Measurements from ENCODE around the gene LHX1.

LHX1 gene

DNA sequence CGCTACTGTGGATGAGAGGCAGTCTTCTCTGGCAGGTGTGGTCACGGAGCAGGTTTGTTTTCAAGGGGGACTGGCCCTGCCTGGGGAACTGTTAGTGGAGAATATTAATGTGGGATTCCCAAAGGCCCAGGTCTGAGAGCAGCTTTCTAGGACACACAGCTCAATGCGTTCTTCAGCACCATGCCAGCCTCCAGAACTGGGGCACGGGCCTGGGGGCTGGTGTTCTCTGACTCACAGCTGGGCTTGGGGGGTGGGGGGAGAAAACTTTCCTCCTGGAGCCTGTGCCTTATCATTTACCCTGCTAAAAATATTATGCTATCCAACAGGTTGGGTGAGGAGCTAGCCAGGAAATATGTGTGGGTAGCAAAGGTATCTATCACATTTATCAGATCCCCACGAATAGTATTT, 13.5 kb upstream of the LHX1 start:
- no peak for DNase-seq

DNA sequence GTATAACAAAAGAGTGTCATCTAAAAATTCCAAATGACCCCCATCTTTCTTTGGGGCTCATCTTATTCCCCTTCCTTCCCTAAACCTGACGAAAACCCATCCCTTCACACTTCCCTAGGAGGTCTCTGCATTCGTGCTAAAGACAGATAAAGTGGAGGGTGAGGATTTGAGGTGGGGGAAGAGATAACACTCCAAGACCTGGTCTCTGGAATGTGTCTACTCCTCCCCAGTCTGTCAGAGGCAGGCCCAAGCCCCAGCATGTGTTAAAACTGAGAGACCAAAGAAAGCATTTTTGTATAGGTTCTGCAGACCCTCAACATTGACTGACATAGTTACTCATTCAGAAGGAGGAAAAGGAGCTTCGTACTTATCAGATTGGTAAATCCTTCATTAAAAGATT, 11.0 kb upstream of the LHX1 start:
- no peak for DNase-seq

DNA sequence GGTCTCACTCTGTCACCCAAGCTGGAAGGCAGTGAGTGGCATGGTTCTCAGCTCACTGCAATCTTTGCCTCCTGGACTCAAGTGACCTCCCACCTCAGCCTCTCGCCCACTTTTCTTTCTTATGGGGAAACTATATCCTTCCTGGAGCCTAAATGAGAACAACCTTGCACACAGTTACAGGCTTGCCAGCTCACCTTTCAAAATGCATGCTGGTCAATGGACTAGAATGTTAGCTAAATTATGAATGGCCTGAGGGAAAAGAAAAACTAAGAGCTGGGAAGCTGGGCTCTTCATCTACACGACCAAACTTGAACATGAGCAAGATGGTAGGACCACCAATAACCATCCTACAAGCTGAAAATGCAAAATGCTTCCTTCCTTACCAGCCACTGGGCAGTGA, 10.6 kb upstream of the LHX1 start:
- DNase-seq: no peak

DNA sequence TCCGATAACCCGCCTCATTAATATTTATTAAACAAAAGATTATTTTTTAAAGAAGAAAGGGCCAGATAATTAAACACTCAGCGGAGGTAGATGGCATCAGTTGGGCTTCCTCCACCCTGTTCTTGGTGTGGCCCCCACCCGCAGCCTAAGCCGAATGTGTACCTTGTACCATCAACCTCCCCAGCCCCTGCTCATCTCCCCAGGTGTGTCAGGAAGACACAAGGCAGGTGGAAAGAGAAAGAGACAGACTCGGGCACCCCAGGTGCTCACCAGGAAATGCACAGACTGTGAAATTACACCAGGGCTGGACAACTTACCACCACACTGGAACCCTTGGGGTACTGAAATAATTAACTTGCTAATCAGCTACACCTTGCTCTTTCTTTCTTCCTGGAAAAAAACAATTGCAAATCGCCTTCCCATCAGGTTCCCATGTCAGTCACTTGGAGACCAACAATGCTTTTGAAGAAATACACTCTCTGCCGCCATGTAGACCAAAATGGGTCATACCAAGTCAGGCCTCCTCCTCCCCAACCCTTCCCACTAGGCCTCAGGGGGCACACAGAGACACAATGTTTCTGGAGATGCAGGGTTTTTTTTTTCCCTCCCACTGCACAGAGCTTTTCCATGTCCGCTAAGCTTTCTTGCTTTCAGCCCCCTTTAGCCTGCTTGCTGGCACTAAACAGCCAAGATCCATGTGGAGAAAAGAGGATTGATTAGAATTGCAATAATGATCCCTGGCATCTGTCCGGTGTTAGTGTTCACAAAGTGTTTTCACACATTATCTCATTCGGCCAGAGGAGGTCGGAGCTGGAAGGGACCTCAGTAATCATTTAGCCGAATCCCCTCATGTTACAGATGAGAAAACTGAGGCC, 8.6 kb upstream of the LHX1 start:
- no peak for DNase-seq

DNA sequence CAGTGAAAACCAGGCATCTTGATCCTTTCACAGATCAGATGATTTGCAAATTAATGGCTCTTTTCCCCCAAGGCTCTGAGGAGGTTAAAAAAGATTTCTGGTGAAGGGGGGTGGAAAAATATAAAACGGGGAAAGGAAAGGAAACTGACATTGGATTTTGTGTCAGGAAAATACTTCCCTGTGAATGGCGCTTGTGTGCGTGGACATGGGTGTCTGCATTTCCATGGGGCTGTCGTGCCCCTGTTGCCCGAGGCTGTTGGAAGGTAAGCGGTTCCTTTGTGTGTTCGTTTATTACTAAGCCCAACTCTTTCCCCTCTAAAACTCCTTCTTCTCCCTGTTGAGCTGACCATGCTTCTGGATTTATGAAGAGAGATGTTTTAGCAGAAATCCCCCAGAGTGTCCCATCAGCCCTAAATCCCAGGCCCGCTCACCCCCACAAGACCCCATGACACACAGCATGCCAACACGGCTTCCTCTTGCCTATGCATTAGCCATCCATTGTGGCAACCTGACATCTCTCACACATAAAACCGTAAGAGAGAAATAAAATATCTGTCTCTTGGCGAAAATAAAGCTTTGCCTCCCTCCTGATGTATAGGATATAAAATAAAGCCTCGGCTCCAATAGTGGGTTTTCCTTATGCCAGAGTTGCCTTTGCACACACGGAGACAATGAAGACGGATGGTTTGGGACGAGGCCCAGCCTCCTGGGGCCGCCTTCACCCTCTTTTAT, 7.3 kb upstream of the LHX1 start:
- no peak for DNase-seq

DNA sequence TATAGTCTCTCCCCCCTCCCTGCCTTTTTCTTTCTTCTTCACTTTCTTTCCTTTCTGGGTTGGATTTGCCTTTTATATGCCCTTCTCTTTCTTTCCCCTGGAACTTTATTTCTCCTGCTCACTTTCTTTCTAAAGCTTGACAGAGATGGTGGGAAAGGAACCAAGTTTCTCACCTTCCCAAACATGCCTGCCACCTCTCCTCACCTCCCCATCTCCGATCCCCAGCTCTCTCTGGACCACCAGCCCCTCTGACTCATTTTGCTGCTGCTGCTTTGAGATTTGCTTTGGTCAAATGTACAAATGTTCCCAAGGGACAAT, 6.7 kb upstream of the LHX1 start:
- no peak for DNase-seq

DNA sequence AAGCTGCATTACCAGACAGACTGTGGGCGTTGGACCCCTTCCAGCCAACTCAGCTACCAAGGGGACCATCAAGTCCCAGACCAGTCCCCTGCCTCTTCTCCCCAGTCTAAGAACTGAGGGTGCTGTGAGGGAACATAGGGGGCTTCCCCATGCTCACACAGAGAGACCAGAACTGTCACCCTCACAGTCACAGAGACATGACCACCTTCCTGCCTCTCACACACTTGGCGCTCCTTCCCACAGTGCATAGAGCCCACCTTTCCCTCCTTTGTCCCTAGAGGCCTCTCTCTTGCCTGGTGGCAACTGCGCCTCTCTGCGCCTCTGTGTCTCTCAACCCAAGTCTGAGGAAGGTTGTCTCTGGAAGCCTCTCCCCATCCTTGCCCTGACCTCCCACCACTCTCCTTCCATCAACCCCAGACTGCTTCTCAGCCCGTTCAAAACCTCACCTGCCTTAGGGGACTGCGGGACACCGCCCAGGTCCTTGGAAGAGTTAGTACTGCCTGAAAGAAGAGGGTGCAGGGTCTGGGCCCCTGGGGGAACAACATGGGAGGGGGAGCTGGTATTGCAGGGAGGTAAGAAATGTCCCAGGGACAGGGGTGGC, 6.1 kb upstream of the LHX1 start:
- DNase-seq: no peak

DNA sequence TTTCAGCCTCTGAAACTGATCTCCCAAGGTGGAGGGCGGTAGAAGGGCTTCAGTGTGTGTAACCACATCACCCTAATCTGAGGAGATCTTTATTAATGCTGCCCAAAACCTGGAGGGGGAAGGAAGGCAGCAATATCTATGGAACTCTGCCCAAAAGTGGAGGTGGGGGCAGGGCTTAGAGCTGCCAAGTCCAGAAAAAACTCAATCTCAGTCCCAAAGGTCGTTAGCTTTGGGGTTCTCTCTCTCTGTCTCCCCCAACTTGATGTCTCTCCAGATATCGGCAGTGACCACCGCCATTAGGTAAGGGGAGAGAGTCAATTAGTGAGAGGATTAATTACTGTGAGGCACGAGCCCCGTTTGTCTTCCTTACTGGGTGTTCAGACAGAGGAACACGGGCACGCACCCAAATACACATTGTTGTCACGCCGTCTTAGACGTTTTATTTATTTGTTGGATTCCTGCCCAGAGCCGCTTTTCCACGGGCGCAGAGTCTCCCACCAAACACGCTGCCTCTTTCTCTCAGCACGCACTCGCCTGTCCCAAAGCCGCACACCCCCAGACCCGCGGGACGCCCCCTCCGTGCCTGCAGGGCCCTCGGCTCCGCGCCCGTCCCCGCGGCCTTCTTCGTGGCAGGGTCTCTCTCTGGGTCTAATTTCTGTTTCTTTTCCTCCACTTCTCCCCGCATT, 5.4 kb upstream of the LHX1 start:
- DNase-seq: no peak

DNA sequence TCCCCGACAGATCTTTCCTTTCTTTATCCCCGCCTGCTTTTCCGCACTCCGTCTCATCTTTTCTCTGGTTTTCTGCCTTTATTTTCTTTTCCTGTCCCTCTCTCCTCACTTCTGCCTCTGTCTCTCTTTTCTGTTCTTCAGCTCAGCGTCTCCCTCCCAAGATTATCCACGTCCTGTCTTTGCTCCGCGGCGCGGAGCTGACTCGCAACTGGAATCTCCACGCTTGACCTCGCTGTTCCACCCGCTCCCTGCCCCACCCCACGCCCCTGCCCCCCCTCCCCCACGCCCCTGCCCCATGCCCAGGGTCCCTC, 4.9 kb upstream of the LHX1 start:
- no peak for DNase-seq

DNA sequence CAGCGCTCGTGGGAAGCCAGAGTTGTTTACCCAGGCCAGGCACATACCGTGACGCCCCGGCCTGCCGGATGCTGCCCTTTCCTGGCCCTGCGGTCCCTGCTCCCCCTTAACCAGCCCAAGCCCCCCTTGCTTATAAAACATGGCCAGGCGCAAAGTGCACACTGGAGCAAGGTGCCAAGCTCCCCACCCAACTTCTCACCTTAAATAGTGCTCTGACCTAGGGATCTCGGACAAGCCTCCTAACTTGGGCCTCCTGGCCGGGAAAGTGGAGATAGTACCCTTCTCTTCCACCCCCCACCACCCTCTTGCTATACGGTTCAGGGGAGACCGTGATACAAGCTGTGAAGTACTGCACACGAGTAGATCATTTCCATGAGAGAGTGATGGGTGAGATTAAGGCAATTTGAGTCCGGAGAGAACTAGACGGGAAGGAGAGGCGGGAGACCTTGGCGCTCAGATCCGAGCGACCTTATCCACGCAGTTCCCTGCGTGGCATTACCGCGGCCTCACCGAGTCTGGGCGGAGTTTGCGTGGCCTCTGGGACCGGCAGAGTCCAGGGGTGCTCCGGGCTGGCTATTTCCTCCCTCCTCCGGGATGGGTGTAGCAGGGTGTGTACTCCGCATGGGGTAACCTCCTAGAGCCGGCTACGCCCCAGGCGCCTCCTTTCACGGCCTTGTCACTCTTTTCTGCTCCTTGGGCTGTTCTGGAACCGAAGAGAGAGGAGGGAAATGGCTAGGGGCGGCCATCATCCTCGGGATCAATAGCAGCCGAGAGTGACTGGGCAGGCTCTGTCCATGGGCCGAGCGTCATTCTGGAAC, 4.4 kb upstream of the LHX1 start:
- DNase-seq: no peak

DNA sequence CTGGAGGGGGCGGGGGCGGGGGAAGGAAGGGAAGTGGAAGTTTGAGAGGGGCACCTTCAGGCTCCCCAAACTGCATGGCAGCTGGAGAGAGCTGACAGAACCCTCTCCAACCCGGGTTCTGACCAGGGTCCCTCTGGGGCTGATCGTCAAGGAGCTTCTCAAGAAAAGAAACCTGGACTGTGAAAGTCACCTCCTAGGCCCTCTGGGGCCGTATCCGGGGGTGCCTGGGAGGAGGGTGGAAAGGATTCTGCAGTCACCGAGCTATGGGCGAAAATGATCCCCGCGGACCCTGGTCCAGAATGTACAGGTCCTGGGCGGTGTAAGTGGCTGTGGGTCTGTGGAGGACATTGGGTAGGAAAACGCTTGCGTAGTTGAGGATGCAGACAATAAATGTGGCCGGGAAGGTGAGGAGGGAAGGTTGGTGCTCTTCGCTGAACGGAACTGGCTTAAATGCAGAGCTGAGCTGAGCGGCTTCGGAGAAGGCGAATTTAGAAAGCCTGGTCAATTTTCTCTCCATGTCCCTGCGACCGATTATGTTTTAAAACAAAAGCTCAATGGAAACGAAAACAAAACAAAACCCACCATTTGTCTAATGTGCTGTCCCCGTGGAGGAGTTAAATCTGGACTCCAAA, 3.6 kb upstream of the LHX1 start:
- no peak for DNase-seq

DNA sequence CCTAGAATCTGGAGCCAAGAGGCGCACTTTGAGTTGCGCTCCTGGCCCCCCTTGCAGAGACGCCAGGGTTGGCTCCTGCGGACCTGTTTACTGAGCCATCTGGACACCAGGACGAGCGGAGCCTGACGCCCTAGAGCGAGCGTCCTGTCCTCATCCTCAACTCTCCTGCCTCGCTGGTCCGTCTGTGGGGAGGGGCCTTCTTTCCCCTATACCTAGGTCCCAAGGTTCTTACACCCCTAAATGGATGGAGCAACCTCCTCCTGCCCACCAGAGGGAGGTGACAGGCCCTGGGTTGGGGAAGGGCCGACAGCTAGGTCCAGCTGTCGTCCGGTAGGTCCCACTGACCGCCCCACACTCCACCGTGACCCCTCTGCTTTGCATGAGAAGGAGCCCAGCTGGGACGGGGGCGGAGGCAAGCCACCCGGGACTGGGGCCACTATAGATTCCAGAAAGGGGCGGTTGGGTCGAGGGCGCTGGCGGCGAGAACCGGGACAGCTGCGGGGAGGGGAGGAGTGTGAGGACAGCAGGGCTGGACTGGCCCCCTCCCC, 3.1 kb upstream of the LHX1 start:
- DNase-seq: no peak

DNA sequence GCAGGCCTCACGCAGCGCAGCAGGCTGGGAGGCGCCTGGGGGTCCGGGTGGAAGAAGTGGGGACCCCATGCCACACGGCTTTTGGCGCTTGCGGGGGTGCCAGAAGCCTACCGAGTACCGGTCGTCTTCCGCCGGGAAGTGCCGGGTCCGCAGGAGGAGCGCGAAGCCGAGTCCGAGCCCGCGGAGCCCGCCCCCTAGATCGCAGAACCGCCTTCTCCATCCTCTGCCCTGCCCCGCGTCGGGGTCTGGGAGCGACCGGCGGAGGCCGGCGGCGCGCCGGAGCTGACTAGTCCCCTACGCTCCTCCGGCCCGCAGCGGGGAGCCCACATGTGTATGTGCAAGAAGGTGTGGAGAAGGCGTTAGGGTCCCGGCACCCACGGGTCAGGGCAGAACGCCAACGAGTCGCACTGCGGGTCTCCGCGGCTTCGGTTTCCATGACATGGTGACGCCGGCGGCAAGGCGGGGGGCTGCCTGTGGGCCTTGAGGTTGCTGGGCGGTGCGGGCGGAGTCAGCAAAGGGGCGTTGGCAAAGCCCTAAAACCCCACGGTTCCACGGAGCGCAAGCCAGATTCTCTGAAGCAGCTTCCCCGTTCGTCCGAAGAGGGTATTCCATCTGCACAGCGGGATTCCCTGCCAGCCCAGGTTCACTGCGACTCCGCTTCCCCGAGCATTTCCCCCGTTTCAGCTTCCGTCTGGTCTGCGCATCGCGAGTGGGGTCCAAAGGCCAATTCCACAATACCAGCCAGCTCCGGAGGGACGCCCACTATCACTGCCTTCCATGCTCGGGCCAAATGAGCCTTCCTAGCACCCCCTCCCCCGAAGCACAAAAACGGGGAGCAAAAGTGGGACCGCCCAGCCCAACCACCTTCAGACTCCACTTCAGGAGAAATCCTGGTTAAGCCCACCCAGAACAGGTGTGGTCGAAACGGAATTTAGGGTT, 2.3 kb upstream of the LHX1 start:
- no peak for DNase-seq

DNA sequence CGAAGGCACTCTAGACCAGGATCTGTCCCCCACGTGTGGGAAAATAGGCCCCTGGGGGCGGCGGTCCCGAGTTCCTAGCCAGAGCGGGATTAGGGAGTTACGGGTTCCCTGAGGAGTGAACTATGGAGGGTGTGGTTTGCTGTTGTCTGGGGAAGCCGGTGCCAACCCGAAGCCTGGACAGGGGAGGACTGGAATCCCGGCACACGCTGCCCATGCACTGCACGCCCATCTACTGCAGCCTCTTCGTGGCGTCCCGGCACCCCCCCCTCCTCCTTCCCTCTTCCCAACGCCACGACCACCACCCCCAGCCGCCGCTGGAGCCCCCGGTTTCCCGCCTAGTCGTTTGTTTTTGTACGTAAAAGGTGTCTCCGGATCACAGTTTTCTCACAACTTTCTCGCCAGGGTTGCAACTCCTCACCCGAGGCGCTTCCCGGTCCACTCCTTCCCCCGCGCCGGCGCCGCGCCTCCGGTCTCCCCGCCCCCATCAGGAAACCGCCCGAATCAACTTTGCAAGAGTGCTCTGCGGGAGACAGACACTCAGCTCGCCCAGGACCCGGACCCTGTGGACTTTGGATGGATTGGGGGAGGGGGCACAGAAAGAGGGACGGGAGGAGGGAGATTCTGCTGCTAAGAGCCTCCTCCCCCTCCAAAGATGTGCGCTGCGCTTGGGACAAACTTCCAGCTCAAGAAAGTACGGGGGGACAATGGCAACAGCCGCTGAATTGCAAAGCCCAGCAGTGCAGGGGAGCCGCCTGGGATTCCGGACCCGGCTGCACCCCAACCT, 1.4 kb upstream of the LHX1 start:
- no peak for DNase-seq

DNA sequence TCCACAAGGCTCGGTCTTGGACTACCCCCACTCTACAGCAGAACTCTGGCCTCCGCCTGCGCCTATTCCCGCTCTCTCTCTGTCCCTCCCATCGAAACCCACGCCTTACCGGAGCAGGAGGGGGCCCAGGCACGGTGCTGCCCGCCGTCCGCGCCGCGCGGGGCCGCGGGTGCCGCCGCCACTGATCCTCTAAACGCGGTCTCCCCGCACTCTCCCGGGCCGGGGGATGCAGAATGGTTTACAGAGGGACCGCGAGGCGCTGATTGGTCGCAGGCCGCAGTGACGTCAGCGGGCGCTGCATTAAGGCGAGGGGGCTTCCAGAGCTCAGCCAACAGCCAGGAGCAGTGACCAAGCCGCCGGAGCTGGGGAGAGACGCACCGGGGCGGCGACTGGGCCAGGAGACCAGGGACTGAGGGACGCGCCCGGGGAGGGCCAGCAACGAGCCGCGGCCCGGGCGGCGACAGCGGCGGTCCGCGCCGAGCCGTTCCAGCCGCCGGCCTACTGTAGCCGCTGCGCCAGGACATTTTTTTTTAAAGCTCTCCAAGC, 747 bp upstream of the LHX1 start:
- no peak for DNase-seq

DNA sequence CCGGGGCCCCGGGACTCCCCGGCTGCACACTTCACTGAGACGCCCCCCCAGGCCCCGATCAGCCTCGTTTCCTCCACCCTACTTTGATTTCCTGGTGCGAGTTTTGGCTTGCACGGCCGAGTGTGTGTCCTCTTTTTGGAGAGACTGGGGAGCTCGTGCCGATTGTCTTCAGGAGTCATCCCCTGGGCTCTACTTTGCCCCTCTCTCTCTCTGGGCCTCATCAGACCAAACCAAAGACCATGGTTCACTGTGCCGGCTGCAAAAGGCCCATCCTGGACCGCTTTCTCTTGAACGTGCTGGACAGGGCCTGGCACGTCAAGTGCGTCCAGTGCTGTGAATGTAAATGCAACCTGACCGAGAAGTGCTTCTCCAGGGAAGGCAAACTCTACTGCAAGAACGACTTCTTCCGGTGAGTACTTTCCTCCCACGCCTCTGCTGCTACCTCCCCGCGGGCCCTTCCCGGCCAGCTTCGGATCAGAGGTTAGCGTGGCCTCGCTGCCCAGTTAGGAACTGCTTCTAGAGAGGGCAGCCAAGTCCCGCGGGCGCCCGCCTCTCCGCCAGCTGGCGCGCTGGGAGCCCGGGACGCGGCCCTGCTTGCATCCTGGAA, 787 bp downstream of the LHX1 start:
- no peak for DNase-seq

DNA sequence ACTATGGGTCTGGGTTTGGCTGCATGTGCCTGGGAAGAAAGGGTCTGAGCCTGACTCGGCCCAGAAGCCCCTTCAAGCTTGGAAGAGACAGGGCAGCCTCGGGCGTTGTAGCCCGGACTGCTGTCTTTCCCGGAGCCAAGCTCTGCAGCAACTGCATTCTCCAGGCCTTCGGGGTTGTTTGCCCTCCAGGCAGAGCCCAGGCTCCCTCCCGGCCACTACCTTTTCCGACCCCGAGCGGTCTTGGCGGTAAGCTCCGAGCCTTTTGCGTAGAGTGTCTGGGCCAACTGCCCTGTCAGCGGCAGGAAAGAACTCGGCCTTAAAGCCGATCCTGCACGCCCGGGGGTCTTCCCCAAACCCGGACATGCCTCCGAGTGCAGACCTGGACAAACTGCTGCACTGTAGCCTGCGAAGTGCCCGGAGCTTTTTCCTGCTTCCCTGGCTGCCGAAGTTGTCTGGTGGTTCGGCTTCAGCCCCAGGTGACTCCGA, 1.3 kb downstream of the LHX1 start:
- DNase-seq: no peak

DNA sequence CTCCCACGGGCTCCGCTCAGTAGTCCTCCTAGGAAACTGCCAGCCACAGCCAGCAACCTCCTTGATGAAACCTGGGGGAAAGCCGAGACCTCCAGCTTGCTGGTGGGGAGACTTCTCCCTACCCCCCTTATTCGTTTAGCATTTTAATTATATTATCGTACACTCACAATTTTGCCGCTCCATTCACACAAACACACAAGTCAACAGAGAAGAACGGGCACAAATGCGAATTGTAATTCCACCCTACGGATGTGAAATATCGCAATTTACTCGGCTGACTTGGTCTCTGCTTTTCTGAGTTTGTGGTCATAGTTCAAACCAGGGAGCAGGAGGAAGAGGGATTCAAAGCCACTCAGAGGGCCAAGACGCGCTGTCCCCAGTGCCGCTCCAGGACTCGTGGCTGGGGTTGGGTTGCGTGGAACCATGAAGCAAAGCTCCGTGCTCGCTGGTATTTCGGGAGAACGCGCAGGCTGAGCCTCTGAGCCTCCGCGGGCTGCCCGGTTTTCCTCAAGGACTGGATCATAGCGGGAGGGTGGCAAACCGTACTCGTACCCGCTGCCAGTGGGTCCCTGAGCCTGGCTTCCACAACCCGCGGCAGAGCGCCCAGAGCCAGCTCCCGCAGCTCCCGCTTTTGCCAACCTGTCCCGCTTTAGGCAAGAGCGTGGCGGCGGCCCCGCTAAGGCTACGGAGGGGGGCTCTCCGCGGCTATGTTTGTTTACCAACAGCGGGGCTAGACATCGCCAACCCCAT, 2.0 kb downstream of the LHX1 start:
- DNase-seq: no peak

Measured in GDM1 (cell line).